A673 (cell line): ENCODE measurements around the gene PLEKHG3. TPM values are rescaled to one million over a fixed set of nuclear protein-coding genes. Genes with fewer than 3 reads are reported as not detected.

ENCODE experiments used
- BruUV-seq: library from RNA; stranded (reverse); fragments of 400-500 nt; replicated peaks from 2 replicates; lab custom pipeline; 2021; lab: Mats Ljungman, UMichigan
- CTCF ChIA-PET: fragments of 300-600 bp; sonication (Branson Sonifier 250); formaldehyde crosslinking; loops from one replicate; lab custom pipeline; 2022; ENCODE audit warnings: antibody characterized with exemption; lab: Charles Lee
- POLR2A ChIA-PET: fragments of 300-600 bp; sonication (Branson Sonifier 250); formaldehyde crosslinking; loops from one replicate; lab custom pipeline; 2022; ENCODE audit warnings: antibody characterized with exemption; ENCODE audit not compliant: low non-redundant PET; lab: Charles Lee
- DNase-seq: peaks from one replicate; pipeline ENCODE4 v3.0.0-alpha.2; 2015; ENCODE audit warnings: low spot score
- H3K27ac ChIP-seq: fragments of 200-600 bp; sonication (generic); 2 replicates; pipeline ENCODE4 v1.5.1; 2016; ENCODE audit warnings: mixed run types, low read depth, mild to moderate bottlenecking, mixed read lengths, antibody characterized with exemption, low read length; ENCODE audit not compliant: poor library complexity, severe bottlenecking
- H3K27me3 ChIP-seq: fragments of 200-600 bp; sonication (generic); replicated peaks from 2 replicates; pipeline ENCODE4 v1.6.1; 2017; ENCODE audit warnings: mixed run types, low read depth, mild to moderate bottlenecking, mixed read lengths, antibody characterized with exemption, low read length; ENCODE audit not compliant: insufficient read depth, poor library complexity
- H3K36me3 ChIP-seq: fragments of 200-600 bp; sonication (generic); 2 replicates; pipeline ENCODE4 v1.6.1; 2016; ENCODE audit warnings: mixed run types, mild to moderate bottlenecking, mixed read lengths, antibody characterized with exemption, low read length; ENCODE audit not compliant: insufficient read depth, poor library complexity, severe bottlenecking
- H3K4me1 ChIP-seq: fragments of 200-600 bp; sonication (generic); 2 replicates; pipeline ENCODE4 v1.6.1; 2017; ENCODE audit warnings: mixed run types, mild to moderate bottlenecking, mixed read lengths, antibody characterized with exemption, low read length; ENCODE audit not compliant: insufficient read depth, poor library complexity, severe bottlenecking
- H3K4me3 ChIP-seq: fragments of 200-600 bp; sonication (generic); 2 replicates; pipeline ENCODE4 v1.5.1; 2016; ENCODE audit warnings: low read depth, mixed run types, mild to moderate bottlenecking, mixed read lengths, low read length; ENCODE audit not compliant: poor library complexity, severe bottlenecking
- H3K9me3 ChIP-seq: fragments of 200-600 bp; sonication (generic); 2 replicates; pipeline ENCODE4 v1.6.1; 2016; ENCODE audit warnings: mixed run types, low read depth, mild to moderate bottlenecking, mixed read lengths, antibody characterized with exemption, low read length; ENCODE audit not compliant: poor library complexity, severe bottlenecking
- CTCF ChIP-seq: fragments of 300-800, 200-600 bp; sonication (generic); conservative IDR thresholded peaks from 2 replicates; pipeline ENCODE4 v1.5.1; 2017; ENCODE audit warnings: low read depth, mild to moderate bottlenecking, antibody characterized with exemption, low read length, moderate library complexity, mixed read lengths
- EZH2 ChIP-seq: fragments of 200-600 bp; sonication (generic); IDR thresholded peaks from 2 replicates; pipeline ENCODE4 v1.6.1; 2017; ENCODE audit warnings: borderline replicate concordance, low read depth, mild to moderate bottlenecking, mixed read lengths, antibody characterized with exemption, low read length; ENCODE audit not compliant: poor library complexity, severe bottlenecking
- intact Hi-C: fragments of 100-400 bp; cut with micrococcal nuclease; formaldehyde crosslinking; loops from one replicate; pipeline ENCODE4 v1.10.0; 2022; ENCODE audit not compliant: unreplicated experiment
- total RNA-seq: library from RNA; stranded (reverse); gene quantifications from 2 replicates; pipeline ENCODE4 v1.2.3, GENCODE V29; 2021

PLEKHG3 gene
- total RNA-seq, 1 experiment from 2014 or later = 29.6 TPM

GRCh38 chr14:64729386-64730060, 25.3 kb downstream of the PLEKHG3 start:
- H3K9me3 ChIP-seq = no peaks in the 10 kb centered on the region
- no peak for TF ChIP-seq EZH2
- no peak for TF ChIP-seq CTCF
- CTCF ChIA-PET = no interaction called here
- DNase-seq = no peak
- no peak overlapping the region for H3K4me3 ChIP-seq
- BruUV-seq = no TSS peak
- no peak overlapping the region for H3K27ac ChIP-seq
- peaks cover 15% of the 10 kb centered on the region for H3K4me1 ChIP-seq
- intact Hi-C loops = no loop called here
- POLR2A ChIA-PET = no interaction called here
- no peaks in the 10 kb centered on the region for H3K27me3 ChIP-seq
- peaks cover 32% of the 10 kb centered on the region for H3K36me3 ChIP-seq

DNA sequence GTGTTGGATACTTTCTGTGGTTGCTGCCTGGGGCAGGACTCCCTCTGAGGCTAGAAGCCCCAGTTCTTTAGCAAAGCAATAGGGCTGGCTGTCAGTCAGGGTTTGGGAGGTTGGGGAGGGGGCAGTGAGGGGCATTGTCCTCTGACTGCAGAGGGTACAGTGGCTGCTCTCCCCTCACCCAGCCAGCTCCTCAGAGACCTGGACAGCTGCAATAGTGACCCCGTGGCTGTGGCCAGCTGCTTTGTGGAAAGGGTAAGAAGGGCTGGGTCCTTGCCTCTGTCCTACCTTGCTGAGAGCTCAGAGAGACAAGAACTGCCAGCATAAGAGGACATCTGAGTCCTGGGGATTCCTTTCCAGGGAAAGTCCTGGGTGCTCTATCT, 25.8 kb downstream of the PLEKHG3 start:
- BruUV-seq = no TSS peak
- TF ChIP-seq CTCF = no peak
- TF ChIP-seq EZH2 = no peak
- Histone ChIP-seq H3K9me3 (no peaks in the 10 kb centered on the region), H3K4me3 (no peak overlapping the region), H3K4me1 (peaks cover 10% of the 10 kb centered on the region), H3K36me3 (peaks cover 32% of the 10 kb centered on the region), H3K27me3 (no peaks in the 10 kb centered on the region), H3K27ac (no peak overlapping the region)
- CTCF ChIA-PET = no interaction called here
- POLR2A ChIA-PET = no interaction called here
- intact Hi-C loops = no loop called here
- DNase-seq = no peak

DNA sequence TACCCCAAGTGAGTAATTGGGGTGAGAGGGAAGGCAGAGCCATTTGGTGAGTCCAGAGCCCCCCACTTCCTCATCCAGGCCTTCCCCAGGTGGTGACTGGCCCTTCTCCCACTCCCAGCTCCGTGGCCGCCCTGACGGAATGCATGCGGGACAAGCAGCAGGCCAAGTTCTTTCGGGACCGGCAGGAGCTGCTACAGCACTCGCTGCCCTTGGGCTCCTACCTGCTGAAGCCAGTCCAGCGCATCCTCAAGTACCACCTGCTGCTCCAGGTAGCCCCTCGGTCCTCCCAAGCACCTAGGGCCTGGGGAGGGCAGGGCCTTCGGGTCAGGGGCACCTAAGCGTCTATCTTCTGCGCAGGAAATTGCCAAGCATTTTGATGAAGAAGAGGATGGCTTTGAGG, 26.5 kb downstream of the PLEKHG3 start:
- peaks cover 3% of the 10 kb centered on the region for H3K4me1 ChIP-seq
- ChIA-PET POLR2A (no interaction called here), CTCF (no interaction called here)
- no peak for DNase-seq
- no peaks in the 10 kb centered on the region for H3K9me3 ChIP-seq
- no peak overlapping the region for H3K27ac ChIP-seq
- TF ChIP-seq EZH2 (no peak), CTCF (no peak)
- no TSS peak for BruUV-seq
- H3K4me3 ChIP-seq = no peak overlapping the region
- intact Hi-C loops = no loop called here
- no peaks in the 10 kb centered on the region for H3K27me3 ChIP-seq
- peaks cover 32% of the 10 kb centered on the region for H3K36me3 ChIP-seq
